DND-41 (cell line): ENCODE measurements around the gene KCNQ5.

Experiments used
- CTCF ChIP-seq: IDR thresholded peaks from 2 replicates; pipeline ENCODE4 v1.5.1; 2012; ENCODE audit warnings: borderline replicate concordance, low read length, moderate library complexity, mild to moderate bottlenecking; ENCODE audit not compliant: poor library complexity, severe bottlenecking; ENCODE audit errors: extremely low read depth
- EZH2 ChIP-seq: IDR thresholded peaks from 3 replicates; pipeline ENCODE4 v1.6.1; 2012; ENCODE audit warnings: borderline replicate concordance, low read depth, mild to moderate bottlenecking, moderate library complexity, low read length, inconsistent platforms; ENCODE audit not compliant: severe bottlenecking

GRCh38 chr6:72626126-72626525, 4.3 kb downstream of the KCNQ5 start:
- TF ChIP-seq CTCF (no peak), EZH2 (no peak)
